GM23248 (cell line): ENCODE data around the gene LMCD1. TPM values are rescaled to one million over a fixed set of nuclear protein-coding genes. Genes with fewer than 3 reads are reported as not detected.
A peak's percentile ranks its signal among the peaks of the same experiment; 100 is the strongest.

Experiments used
- DNase-seq: peaks from one replicate; pipeline ENCODE4 v3.0.0-alpha.2; 2015
- H2AFZ ChIP-seq: fragments of 200-600 bp; sonication (generic); 2 replicates; pipeline ENCODE4 v1.6.1; 2016; ENCODE audit warnings: antibody characterized with exemption
- H3F3A ChIP-seq: fragments of 200-600 bp; sonication (generic); 2 replicates; pipeline ENCODE4 v1.6.1; 2016; ENCODE audit warnings: mild to moderate bottlenecking, antibody characterized with exemption, mixed run types; ENCODE audit not compliant: insufficient read depth
- H3K27ac ChIP-seq: fragments of 200-600 bp; sonication (generic); 2 replicates; pipeline ENCODE4 v1.5.1; 2016; ENCODE audit warnings: mild to moderate bottlenecking
- H3K27me3 ChIP-seq: fragments of 200-600 bp; sonication (generic); replicated peaks from 2 replicates; pipeline ENCODE4 v1.6.1; 2016; ENCODE audit warnings: mild to moderate bottlenecking; ENCODE audit not compliant: insufficient read depth
- H3K36me3 ChIP-seq: fragments of 200-600 bp; sonication (generic); 2 replicates; pipeline ENCODE4 v1.6.1; 2016; ENCODE audit warnings: low read depth, mild to moderate bottlenecking
- H3K4me1 ChIP-seq: fragments of 200-600 bp; sonication (generic); 2 replicates; pipeline ENCODE4 v1.6.1; 2016; ENCODE audit warnings: mild to moderate bottlenecking; ENCODE audit not compliant: insufficient read depth
- H3K4me2 ChIP-seq: fragments of 200-600 bp; sonication (generic); one replicate; pipeline ENCODE4 v1.6.1; 2016; ENCODE audit warnings: mild to moderate bottlenecking; ENCODE audit not compliant: unreplicated experiment
- H3K4me3 ChIP-seq: fragments of 200-600 bp; sonication (generic); 2 replicates; pipeline ENCODE4 v1.5.1; 2016; ENCODE audit warnings: mild to moderate bottlenecking
- H3K79me2 ChIP-seq: fragments of 200-600 bp; sonication (generic); 2 replicates; pipeline ENCODE4 v1.6.1; 2016; ENCODE audit warnings: mild to moderate bottlenecking; ENCODE audit not compliant: insufficient read depth
- H3K9ac ChIP-seq: fragments of 200-600 bp; sonication (generic); 2 replicates; pipeline ENCODE4 v1.6.1; 2016; ENCODE audit warnings: mild to moderate bottlenecking
- H3K9me2 ChIP-seq: fragments of 200-600 bp; sonication (generic); 2 replicates; pipeline ENCODE4 v1.6.1; 2016; ENCODE audit warnings: mixed run types, mild to moderate bottlenecking, moderate library complexity; ENCODE audit not compliant: insufficient read depth
- H3K9me3 ChIP-seq: fragments of 200-600 bp; sonication (generic); one replicate; pipeline ENCODE4 v1.6.1; 2017; ENCODE audit warnings: low read depth
- H4K20me1 ChIP-seq: fragments of 200-600 bp; sonication (generic); 2 replicates; pipeline ENCODE4 v1.6.0; 2016; ENCODE audit not compliant: insufficient read depth
- EZH2 ChIP-seq: fragments of 200-600 bp; sonication (generic); IDR thresholded peaks from 2 replicates; pipeline ENCODE4 v1.6.1; 2018; ENCODE audit warnings: antibody characterized with exemption, mild to moderate bottlenecking; ENCODE audit not compliant: insufficient read depth, poor library complexity, severe bottlenecking
- EZH2phosphoT487 ChIP-seq: fragments of 200-600 bp; sonication (generic); IDR thresholded peaks from 2 replicates; pipeline ENCODE4 v1.6.1; 2018; ENCODE audit warnings: antibody characterized with exemption, moderate library complexity, mild to moderate bottlenecking, low read depth; ENCODE audit not compliant: insufficient read depth
- WGBS, 2 experiments: methylation state at CpG; one replicate each; pipeline ENCODE4 v1.1.6; 2015 to 2017; ENCODE audit warnings: low lambda C conversion rate in 2 of 2, low coverage in 1 of 2; ENCODE audit errors: missing lambda C conversion rate in 2 of 2; 5-methylcytosine and 5-hydroxymethylcytosine counted together
- in situ Hi-C: fragments of 300-500 bp; cut with MboI; formaldehyde crosslinking; loops from 2 replicates; pipeline ENCODE4 v1.15.0; 2020
- polyA plus RNA-seq: library from polyadenylated mRNA; unstranded; fragments of >200 nt; fragmentation: Nextera tagmentation; extraction: Ambion mirVana; gene quantifications from 2 replicates; pipeline ENCODE4 v1.2.1, GENCODE V29; 2016
- total RNA-seq: library from RNA; depleted of rRNA; stranded (reverse); fragments of >200 nt; shearing (Covaris generic); gene quantifications from 2 replicates; pipeline ENCODE4 v1.2.3, GENCODE V29; 2014

LMCD1 gene
- total and polyA plus RNA-seq, 2 experiments from 2014 or later: 187 to 259 TPM

GRCh38 chr3:8456412-8456811, 45.2 kb upstream of the LMCD1 start:
- no peaks in the 10 kb centered on the region for H3K9me3 ChIP-seq
- no peak for DNase-seq
- WGBS, 2 experiments: 100% methylated on average over 3 of the region's 3 CpGs

GRCh38 chr3:8457039-8457438, 44.6 kb upstream of the LMCD1 start:
- in situ Hi-C loops: no loop called here
- 96 to 100% methylated on average over 1 of the region's 1 CpG for WGBS, 2 experiments
- peak; percentile 73 for DNase-seq

More at GRCh38 chr3:8456412-8456811, 45.2 kb upstream of the LMCD1 start:
- H3K4me3 ChIP-seq: no peak overlapping the region
- in situ Hi-C loops: no loop called here
- no peak overlapping the region for H3K4me2 ChIP-seq
- TF ChIP-seq EZH2 (no peak), EZH2phosphoT487 (no peak)
- H3K9ac ChIP-seq: no peak overlapping the region
- peaks cover 71% of the 10 kb centered on the region for H3K4me1 ChIP-seq
- no peak overlapping the region for H2AFZ ChIP-seq
- no peaks in the 10 kb centered on the region; the same call in 1 of the 2 replicates for H3K9me2 ChIP-seq
- H3F3A ChIP-seq: peaks cover 61% of the 10 kb centered on the region
- H4K20me1 ChIP-seq: no peaks in the 10 kb centered on the region
- no peaks in the 10 kb centered on the region for H3K79me2 ChIP-seq
- H3K27ac ChIP-seq: peak overlapping the region; percentile 98
- H3K27me3 ChIP-seq: no peaks in the 10 kb centered on the region
- no peaks in the 10 kb centered on the region for H3K36me3 ChIP-seq

GRCh38 chr3:8458238-8458661, 43.4 kb upstream of the LMCD1 start:
- Histone ChIP-seq H3K4me2 (peak overlapping the region; percentile 72), H3K27me3 (no peaks in the 10 kb centered on the region), H3F3A (peaks cover 48% of the 10 kb centered on the region), H3K9ac (peak overlapping the region; percentile 79), H3K36me3 (no peaks in the 10 kb centered on the region), H2AFZ (peak overlapping the region; percentile 29; the same call in 1 of the 2 replicates), H3K9me3 (no peaks in the 10 kb centered on the region), H3K4me1 (peaks cover 64% of the 10 kb centered on the region), H3K79me2 (no peaks in the 10 kb centered on the region), H3K27ac (peak overlapping the region; percentile 98), H4K20me1 (no peaks in the 10 kb centered on the region), H3K9me2 (no peaks in the 10 kb centered on the region; the same call in 1 of the 2 replicates), H3K4me3 (peak overlapping the region; percentile 46)
- DNase-seq: peak; percentile 95
- in situ Hi-C loops: no loop called here
- no peak for TF ChIP-seq EZH2
- TF ChIP-seq EZH2phosphoT487: peak; percentile 68; the same call in 1 of the 2 replicates
- 0 to 6% methylated on average over 2 of the region's 2 CpGs for WGBS, 2 experiments

More at GRCh38 chr3:8457039-8457438, 44.6 kb upstream of the LMCD1 start:
- Histone ChIP-seq H3F3A (peaks cover 60% of the 10 kb centered on the region), H3K9me2 (no peaks in the 10 kb centered on the region; the same call in 1 of the 2 replicates), H3K4me3 (no peak overlapping the region), H3K79me2 (no peaks in the 10 kb centered on the region), H3K4me1 (peaks cover 71% of the 10 kb centered on the region), H3K27me3 (no peaks in the 10 kb centered on the region), H3K36me3 (no peaks in the 10 kb centered on the region), H2AFZ (no peak overlapping the region), H3K4me2 (peak overlapping the region; percentile 4), H3K9me3 (no peaks in the 10 kb centered on the region), H3K27ac (peak overlapping the region; percentile 98), H4K20me1 (no peaks in the 10 kb centered on the region), H3K9ac (peak overlapping the region; percentile 40; the same call in 1 of the 2 replicates)
- TF ChIP-seq EZH2phosphoT487: no peak
- no peak for TF ChIP-seq EZH2

- H3F3A ChIP-seq: peaks cover 48% of the 10 kb centered on the region
- peaks cover 64% of the 10 kb centered on the region for H3K4me1 ChIP-seq
- DNase-seq: peak; percentile 98
- in situ Hi-C loops: no loop called here
- peak overlapping the region; percentile 46 for H3K4me3 ChIP-seq
- peak overlapping the region; percentile 29; the same call in 1 of the 2 replicates for H2AFZ ChIP-seq
- H3K9me2 ChIP-seq: no peaks in the 10 kb centered on the region; the same call in 1 of the 2 replicates
- H4K20me1 ChIP-seq: no peaks in the 10 kb centered on the region
- H3K4me2 ChIP-seq: peak overlapping the region; percentile 72
- H3K36me3 ChIP-seq: no peaks in the 10 kb centered on the region
- H3K27me3 ChIP-seq: no peaks in the 10 kb centered on the region
- no peaks in the 10 kb centered on the region for H3K79me2 ChIP-seq
- TF ChIP-seq EZH2phosphoT487: 0 out of 2 replicates have a peak, but pooled peaks have one; percentile 9
- TF ChIP-seq EZH2: no peak
- no peaks in the 10 kb centered on the region for H3K9me3 ChIP-seq
- 1% methylated on average over 6 of the region's 6 CpGs for WGBS, 2 experiments
- peak overlapping the region; percentile 98 for H3K27ac ChIP-seq
- peak overlapping the region; percentile 79 for H3K9ac ChIP-seq
Observed at GRCh38 chr3:8458711-8459110, 42.9 kb upstream of the LMCD1 start.
